ENCODE data around the gene MCCD1.

MCCD1 gene

DNA sequence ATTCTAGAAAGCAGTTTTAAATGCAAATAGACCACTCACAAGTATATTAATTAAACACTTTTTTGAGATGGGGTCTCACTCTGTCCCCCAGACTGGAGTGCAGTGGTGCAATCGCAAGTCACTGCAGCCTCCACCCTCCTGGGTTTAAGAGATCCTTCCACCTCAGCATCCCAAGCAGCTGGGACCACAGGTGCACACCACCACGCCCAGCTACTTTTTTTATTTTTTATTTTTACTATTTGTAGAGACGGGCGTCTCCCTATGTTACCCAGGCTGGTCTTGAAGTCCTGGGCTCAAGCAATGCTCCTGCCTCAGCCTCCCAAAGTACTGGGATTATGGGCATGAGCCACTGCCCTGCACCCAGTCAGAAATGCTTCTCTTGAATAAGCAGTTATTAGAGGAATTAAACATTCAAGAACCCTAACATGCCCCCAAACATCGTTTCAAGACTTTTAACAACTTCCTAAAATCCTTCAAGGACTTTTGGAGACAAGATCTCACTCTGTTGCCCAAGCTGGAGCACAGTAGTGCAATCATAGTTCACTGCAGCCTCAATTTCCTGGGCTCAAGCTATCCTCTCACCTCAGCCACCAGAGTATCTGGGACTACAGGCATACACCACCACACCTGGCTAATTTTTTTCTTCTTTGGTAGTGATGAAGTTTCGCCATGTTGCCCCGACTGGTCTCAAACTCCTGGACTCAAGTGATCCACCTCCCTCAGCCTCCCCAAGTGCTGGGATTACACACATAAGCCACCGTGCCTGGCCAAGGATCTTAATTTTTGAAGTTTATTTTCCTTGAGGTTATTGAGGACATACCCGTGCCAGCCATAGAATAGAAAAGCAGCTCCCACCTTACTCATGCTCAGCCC is 3.2 kb downstream of the MCCD1 start:
- TF ChIP-seq CTCF (IDR thresholded peaks at IDR 0.05; ENCODE audit: low read depth, low read length, poor library complexity, severe bottlenecking) (no peak), EZH2phosphoT487 (IDR thresholded peaks at IDR 0.05; ENCODE audit: borderline replicate concordance, low read length) (no peak)
- no peaks in the 10 kb centered on the region for H3K9me3 ChIP-seq (ENCODE audit: control insufficient read depth, insufficient read depth, low read length)
- no peaks in the 10 kb centered on the region for H3K9me2 ChIP-seq (replicated peaks; ENCODE audit: control insufficient read depth, low read length)
- peaks cover 4% of the 10 kb centered on the region; the same call in 1 of the 2 replicates for H3K4me1 ChIP-seq (ENCODE audit: control insufficient read depth, low read length)
- H3K79me2 ChIP-seq (ENCODE audit: control insufficient read depth, low read length) = peaks cover 36% of the 10 kb centered on the region
- peaks cover 80% of the 10 kb centered on the region for H3K36me3 ChIP-seq (ENCODE audit: control insufficient read depth, low read length)
- H3K4me3 ChIP-seq (ENCODE audit: low read length) = no peak overlapping the region
- H4K20me1 ChIP-seq (ENCODE audit: control insufficient read depth, insufficient read depth, low read depth, low read length) = peaks cover 33% of the 10 kb centered on the region
- peaks cover 59% of the 10 kb centered on the region for H3F3A ChIP-seq (ENCODE audit: control insufficient read depth, insufficient read depth)
- H3K27ac ChIP-seq (ENCODE audit: low read depth, low read length) = no peak overlapping the region
- no peak overlapping the region for H3K4me2 ChIP-seq (ENCODE audit: low read length)
- H3K27me3 ChIP-seq (ENCODE audit: control insufficient read depth, low read length) = no peaks in the 10 kb centered on the region

DNA sequence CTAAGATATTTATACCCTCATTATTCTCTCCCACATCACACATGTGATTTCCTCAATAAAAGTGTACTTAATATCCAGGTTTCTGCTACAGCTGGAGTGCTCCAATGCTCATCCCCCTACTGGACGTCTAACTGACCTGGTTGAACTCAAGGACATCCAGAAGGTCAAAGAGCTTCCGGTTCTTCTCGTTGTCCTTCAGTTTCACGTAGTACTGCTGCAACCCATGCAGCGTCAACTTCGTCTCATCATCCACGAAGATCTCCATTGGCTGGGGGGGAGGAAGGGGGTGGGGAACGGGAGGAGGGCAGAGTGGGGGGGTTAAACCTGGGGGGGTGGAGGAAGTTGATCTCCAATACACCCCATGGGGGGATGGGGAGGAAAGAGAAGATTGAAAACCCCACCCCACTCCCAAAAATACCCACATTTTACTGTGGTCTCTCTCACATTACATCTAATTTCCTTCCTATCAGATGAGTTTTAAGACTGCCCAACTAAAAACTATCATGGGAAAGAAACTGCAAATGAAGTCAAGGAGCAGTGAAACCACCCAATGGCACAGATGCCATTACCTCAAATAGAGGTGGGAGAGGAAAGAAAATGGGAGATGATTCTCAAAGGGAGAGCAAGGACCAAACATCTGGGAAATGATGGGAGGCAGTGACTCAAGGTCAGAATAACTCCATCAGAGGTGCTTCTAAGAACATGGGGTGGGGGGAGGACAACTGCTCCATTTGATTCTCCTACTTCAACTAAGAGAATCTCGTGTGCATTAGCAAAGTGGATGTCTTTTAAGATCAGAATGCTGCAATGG is 4.1 kb downstream of the MCCD1 start:
- Histone ChIP-seq H4K20me1 (ENCODE audit: control insufficient read depth, insufficient read depth, low read depth, low read length) (peaks cover 33% of the 10 kb centered on the region), H3K27me3 (ENCODE audit: control insufficient read depth, low read length) (no peaks in the 10 kb centered on the region), H3K4me2 (ENCODE audit: low read length) (no peak overlapping the region), H3K27ac (ENCODE audit: low read depth, low read length) (no peak overlapping the region), H3K9me3 (ENCODE audit: control insufficient read depth, insufficient read depth, low read length) (no peaks in the 10 kb centered on the region), H3K4me1 (ENCODE audit: control insufficient read depth, low read length) (peaks cover 4% of the 10 kb centered on the region; the same call in 1 of the 2 replicates), H3K9me2 (replicated peaks; ENCODE audit: control insufficient read depth, low read length) (no peaks in the 10 kb centered on the region), H3K79me2 (ENCODE audit: control insufficient read depth, low read length) (peaks cover 45% of the 10 kb centered on the region), H3F3A (ENCODE audit: control insufficient read depth, insufficient read depth) (peaks cover 54% of the 10 kb centered on the region), H3K36me3 (ENCODE audit: control insufficient read depth, low read length) (peaks cover 88% of the 10 kb centered on the region), H3K4me3 (ENCODE audit: low read length) (no peak overlapping the region)
- no peak for TF ChIP-seq CTCF (IDR thresholded peaks at IDR 0.05; ENCODE audit: low read depth, low read length, poor library complexity, severe bottlenecking)
- TF ChIP-seq EZH2phosphoT487 (IDR thresholded peaks at IDR 0.05; ENCODE audit: borderline replicate concordance, low read length) = no peak

DNA sequence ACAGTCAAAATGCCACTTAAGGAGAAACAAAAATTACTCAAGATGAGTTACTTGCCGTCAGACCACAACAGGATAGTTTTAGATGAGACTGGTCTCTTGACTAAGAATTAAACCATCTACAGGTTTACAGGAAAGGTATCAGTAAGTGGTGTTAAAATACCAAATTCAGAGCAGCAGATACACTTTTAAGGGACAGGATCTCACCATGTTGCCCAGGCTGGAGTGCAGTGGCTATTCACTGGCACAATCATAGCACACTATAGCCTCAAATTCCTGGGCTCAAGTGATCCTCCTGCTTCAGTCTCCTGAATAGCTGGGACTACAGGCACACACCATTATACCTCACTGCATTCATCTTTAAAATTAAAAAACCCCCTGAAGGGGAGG is 4.7 kb downstream of the MCCD1 start:
- Histone ChIP-seq H3F3A (ENCODE audit: control insufficient read depth, insufficient read depth) (peaks cover 51% of the 10 kb centered on the region), H3K4me1 (ENCODE audit: control insufficient read depth, low read length) (peaks cover 6% of the 10 kb centered on the region), H4K20me1 (ENCODE audit: control insufficient read depth, insufficient read depth, low read depth, low read length) (peaks cover 35% of the 10 kb centered on the region), H3K27me3 (ENCODE audit: control insufficient read depth, low read length) (no peaks in the 10 kb centered on the region), H3K4me2 (ENCODE audit: low read length) (no peak overlapping the region), H3K27ac (ENCODE audit: low read depth, low read length) (no peak overlapping the region), H3K9me3 (ENCODE audit: control insufficient read depth, insufficient read depth, low read length) (no peaks in the 10 kb centered on the region), H3K9me2 (replicated peaks; ENCODE audit: control insufficient read depth, low read length) (no peaks in the 10 kb centered on the region), H3K4me3 (ENCODE audit: low read length) (no peak overlapping the region), H3K36me3 (ENCODE audit: control insufficient read depth, low read length) (peaks cover 91% of the 10 kb centered on the region), H3K79me2 (ENCODE audit: control insufficient read depth, low read length) (peaks cover 51% of the 10 kb centered on the region)
- TF ChIP-seq EZH2phosphoT487 (IDR thresholded peaks at IDR 0.05; ENCODE audit: borderline replicate concordance, low read length) (no peak), CTCF (IDR thresholded peaks at IDR 0.05; ENCODE audit: low read depth, low read length, poor library complexity, severe bottlenecking) (no peak)

All from DOHH2 (cell line).